Fibroblast of upper back skin (primary cell): Measurements from ENCODE around the gene DDRGK1.
A peak's percentile ranks its signal among the peaks of the same experiment; 100 is the strongest.

Experiments
- DNase-seq: peaks from one replicate; pipeline ENCODE4 v3.0.0-alpha.2; 2013

Gene DDRGK1

GRCh38 chr20:3180319-3180718, 24.2 kb downstream of the DDRGK1 start:
- no peak for DNase-seq

- DNase-seq, result no peak
These were observed 26.6 kb downstream of the DDRGK1 start for GRCh38 chr20:3177746-3178485.

GRCh38 chr20:3175270-3175669, 29.2 kb downstream of the DDRGK1 start:
- no peak for DNase-seq

- DNase-seq, result peak; percentile 7
These were observed 29.8 kb downstream of the DDRGK1 start for GRCh38 chr20:3174442-3175261.

GRCh38 chr20:3173610-3174441, 30.7 kb downstream of the DDRGK1 start:
- peak; percentile 77 for DNase-seq

- DNase-seq, result peak; percentile 61
These were observed 31.4 kb downstream of the DDRGK1 start, which contains the start of gene LZTS3 for GRCh38 chr20:3172933-3173609. Gene LZTS3 (minus strand): TSS chr20:3173549. CDS start chr20:3167163, 6,386 bp downstream.

GRCh38 chr20:3172126-3172932, 32.2 kb downstream of the DDRGK1 start:
- no peak for DNase-seq

GRCh38 chr20:3171391-3172125, 32.9 kb downstream of the DDRGK1 start:
- no peak for DNase-seq

GRCh38 chr20:3168829-3169590, 35.5 kb downstream of the DDRGK1 start:
- no peak for DNase-seq

GRCh38 chr20:3168079-3168828, 36.2 kb downstream of the DDRGK1 start:
- no peak for DNase-seq

GRCh38 chr20:3167738-3168078, 36.8 kb downstream of the DDRGK1 start:
- DNase-seq, result no peak

GRCh38 chr20:3166913-3167342, 37.6 kb downstream of the DDRGK1 start:
- DNase-seq, result no peak

- no peak for DNase-seq
These were observed 38.1 kb downstream of the DDRGK1 start for GRCh38 chr20:3166338-3166912.

GRCh38 chr20:3165473-3166337, 38.8 kb downstream of the DDRGK1 start:
- peak; percentile 40 for DNase-seq

GRCh38 chr20:3164763-3165410, 39.6 kb downstream of the DDRGK1 start:
- no peak for DNase-seq

- no peak for DNase-seq
These were observed 40.3 kb downstream of the DDRGK1 start for GRCh38 chr20:3164043-3164762.
